ENCODE results near the gene ARG1.

DNA sequence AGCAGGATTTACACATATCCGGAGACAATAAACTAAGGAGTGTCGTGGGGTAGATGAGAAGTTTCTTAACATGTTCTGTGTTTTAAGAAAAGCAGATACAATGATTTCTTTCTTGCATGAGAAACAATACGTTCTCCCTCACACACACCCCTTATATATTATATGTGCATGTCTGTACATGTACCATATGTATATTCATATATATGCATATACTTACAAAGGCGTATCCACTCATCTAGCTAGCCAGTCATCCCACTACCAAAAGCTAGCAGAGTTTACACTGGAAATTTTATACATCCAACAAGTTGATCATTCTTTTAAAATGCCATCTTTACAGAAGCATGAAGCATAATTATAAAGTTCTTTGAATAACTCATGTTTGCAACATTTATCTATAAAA, 14.9 kb downstream of the ARG1 start:
- TF ChIP-seq, protein P1, sequence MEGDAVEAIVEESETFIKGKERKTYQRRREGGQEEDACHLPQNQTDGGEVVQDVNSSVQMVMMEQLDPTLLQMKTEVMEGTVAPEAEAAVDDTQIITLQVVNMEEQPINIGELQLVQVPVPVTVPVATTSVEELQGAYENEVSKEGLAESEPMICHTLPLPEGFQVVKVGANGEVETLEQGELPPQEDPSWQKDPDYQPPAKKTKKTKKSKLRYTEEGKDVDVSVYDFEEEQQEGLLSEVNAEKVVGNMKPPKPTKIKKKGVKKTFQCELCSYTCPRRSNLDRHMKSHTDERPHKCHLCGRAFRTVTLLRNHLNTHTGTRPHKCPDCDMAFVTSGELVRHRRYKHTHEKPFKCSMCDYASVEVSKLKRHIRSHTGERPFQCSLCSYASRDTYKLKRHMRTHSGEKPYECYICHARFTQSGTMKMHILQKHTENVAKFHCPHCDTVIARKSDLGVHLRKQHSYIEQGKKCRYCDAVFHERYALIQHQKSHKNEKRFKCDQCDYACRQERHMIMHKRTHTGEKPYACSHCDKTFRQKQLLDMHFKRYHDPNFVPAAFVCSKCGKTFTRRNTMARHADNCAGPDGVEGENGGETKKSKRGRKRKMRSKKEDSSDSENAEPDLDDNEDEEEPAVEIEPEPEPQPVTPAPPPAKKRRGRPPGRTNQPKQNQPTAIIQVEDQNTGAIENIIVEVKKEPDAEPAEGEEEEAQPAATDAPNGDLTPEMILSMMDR (IDR thresholded peaks at IDR 0.05 in 4 of 5, conservative IDR thresholded peaks at IDR 0.05 in 1 of 5), result no peak
- TF ChIP-seq POLR2A (IDR thresholded peaks at IDR 0.05), result no peak
